HG03460 (cell line): ENCODE measurements around the gene AUTS2.

ENCODE experiments used
- ATAC-seq: cut with Tn5 transposase; IDR thresholded peaks from one replicate; pipeline ENCODE4 v1.9.1; 2021; ENCODE audit not compliant: unreplicated experiment

AUTS2 gene

DNA sequence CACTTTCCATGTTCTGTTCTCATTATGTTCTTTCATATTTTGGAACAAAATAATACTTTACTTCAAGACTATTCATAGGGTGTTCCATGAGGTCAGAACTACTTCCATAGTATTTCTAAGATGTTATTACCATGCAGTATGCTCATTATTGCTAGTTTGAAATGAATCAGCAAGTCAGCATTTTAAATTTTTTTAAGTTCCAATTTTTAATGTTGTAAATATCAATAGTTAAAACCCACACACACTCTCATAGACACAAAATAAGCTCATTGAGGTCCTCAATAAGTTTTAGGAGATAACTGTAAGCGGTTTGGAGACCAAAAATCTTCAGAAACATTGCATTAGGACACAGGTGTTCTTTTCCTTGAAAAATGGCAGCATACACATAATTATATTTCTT lies 550.7 kb downstream of the AUTS2 start:
- no peak for ATAC-seq

DNA sequence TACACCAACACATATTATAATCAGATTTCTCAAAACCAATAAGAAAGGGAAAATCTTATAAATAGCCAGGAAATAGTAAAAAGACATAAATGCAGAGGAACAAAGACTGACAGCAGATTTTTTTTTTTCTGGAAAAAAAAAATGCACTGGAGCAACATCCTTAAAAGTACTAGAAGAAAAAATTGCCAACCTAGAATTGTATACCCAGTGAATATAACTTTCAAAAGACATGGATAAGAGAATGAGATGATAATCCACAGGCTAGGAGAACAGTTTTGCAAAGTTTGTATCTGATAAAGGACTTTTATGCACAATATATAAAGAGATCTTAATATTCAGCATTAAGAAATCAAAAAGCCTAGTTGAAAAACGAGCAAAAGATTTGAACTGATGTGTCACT lies 554.0 kb downstream of the AUTS2 start:
- ATAC-seq = no peak

DNA sequence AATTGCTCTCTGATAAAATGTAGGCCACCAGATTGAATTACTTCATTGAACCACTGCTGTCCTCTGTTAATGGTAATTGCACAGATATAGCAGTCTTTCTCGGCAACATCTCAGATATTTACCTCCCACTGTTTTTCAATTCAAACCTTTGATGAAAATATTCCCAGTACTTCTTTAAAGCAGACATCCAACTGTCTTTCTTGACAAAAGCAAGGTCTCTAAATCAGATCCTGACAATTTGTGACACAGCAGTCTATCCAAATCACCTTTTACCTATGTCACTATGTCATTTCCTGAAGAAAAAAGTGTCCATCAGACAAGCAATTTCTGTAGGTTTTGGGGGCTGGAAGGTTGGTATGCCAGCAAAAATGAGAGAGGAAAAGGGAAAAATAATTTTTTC lies 555.7 kb downstream of the AUTS2 start:
- no peak for ATAC-seq

DNA sequence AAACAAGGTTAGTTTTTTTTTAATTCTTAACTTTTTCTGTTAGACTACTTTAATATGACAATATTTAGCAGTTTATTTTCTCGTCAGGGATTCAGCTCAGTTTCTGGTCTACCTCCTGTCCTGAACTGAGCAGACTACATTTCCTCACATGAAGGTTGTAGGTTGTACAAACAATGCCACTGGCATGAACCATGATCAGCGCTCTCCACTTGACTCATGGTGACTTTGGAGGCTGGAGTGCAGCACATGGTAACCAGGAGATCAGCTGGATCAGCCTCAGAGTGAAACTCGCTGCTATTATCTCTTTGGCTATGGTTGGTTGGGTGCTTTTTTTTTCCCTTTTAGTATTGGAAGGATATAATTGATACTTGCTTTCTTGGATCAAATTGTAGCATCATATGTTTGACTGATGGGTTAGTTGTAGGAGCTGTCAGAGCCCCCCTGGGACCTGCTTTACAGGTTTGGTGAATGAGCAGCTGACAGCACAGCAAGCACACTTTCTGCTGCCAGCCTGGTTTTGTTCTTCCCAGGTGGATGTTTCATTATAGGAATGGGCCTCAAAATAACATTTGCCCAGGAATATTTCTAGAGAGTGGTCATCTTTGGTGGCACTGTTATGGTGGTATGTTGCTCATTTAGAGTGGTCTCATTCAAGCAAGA lies 556.4 kb downstream of the AUTS2 start:
- no peak for ATAC-seq

DNA sequence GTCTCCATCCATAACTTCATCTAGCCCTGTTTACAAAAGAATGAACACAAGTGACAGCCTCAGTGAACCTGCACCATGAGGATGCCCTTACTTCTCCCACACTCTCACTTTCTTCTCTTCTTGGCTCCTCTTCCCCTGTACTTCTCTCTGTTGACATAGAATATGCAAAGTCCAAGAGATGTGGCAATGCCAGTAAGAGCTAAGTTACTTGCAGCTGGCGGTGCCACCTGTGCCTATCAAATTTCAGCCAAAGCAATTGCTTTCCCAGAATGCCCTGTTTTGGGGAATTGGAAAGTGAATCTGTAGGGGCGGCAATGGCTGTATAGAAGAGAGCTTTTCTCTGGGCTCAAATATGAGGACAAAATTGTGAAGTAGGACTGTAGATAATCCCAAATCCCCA lies 557.8 kb downstream of the AUTS2 start:
- ATAC-seq = no peak

DNA sequence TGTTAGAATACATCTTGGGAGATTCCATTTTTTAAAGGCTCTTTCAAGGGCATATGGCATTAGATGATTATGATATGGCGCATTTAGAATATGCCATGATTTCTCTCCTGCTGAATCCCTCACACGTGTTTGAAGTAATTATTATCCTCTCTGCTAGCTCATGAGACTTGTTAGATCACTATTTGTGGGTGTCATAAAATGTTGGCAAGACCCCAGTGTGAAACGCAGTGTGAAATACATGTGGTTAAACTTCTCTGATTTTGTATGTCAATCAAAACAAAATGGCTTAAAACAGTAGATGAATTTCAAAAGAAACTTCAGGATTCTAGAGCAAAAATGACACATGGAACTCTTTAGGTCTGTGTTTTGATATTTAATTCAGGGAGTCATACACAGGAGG lies 560.8 kb downstream of the AUTS2 start:
- ATAC-seq = no peak

DNA sequence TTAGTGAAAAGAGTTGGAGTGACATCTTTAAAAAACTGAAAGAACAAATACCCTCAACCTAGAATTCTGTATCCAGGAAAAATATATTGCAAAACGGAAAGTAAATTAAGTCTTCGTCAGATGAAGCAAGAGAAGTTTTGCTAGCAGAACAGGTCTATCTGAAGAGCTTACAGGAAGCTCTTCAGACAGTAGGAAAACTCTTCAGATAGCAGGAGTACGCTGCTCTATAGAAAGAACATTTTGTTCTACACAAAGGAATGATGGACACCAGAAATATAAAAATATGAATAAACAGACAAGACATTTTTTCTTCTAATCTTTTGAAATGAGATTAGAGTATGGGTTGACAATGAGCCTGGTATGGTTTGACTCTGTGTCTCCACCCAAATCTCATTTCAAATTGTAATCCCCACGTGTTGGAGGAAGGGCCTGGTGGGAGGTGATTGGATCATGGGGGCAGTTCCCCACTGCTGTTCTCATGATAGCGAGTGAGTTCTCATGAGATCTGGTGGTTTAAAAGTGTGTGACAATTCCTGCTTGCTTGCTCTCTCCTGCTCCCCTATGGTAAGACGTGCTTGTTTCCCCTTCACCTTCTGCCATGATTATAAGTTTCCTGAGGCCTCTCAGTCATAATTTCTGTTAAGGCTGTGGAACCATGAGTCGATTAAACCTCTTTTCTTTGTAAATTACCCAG lies 567.3 kb downstream of the AUTS2 start:
- no peak for ATAC-seq

DNA sequence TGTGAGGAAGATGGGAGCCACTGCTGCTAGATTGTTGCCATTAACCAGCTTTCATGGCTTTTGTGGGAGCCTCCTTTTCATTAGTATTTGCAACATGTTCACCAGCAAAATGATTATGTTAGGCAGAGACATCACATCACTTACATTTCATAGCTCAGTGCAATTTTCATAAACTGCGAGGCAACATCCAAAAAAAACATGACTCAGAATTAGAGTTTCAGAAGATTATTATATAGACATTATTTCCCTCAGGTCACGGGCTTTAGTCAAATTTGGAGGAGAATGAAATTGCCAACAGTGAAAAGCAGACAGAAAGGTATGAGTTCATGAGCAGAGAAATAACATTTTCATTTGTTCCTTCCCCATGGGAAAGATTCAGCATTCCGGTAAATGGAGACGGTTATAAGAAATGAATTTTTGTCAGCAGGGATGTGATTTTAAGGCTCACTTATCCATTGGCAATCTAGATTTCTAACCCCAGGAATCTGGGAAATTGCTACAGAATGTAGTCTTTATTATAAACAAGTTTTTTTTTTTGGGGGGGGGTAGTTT lies 573.2 kb downstream of the AUTS2 start:
- ATAC-seq = no peak

DNA sequence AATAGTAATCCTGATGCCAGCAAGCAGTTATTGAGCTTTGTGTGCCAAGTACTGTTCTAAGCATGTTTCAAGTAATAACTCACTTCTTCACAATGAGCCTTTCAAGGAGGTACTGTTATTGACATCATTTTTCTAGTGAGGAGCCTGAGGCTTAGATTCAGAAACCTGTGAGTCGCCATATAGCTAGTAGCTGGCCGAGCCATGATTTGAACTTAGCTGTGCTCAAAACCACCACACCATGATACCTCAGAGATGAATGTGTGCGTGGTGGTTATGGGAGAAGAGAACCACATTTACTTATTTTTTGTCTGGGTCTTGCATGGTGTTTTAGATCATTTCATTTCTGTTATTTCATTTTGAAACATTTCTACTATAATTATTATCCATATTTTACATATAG lies 578.9 kb downstream of the AUTS2 start:
- ATAC-seq = no peak

DNA sequence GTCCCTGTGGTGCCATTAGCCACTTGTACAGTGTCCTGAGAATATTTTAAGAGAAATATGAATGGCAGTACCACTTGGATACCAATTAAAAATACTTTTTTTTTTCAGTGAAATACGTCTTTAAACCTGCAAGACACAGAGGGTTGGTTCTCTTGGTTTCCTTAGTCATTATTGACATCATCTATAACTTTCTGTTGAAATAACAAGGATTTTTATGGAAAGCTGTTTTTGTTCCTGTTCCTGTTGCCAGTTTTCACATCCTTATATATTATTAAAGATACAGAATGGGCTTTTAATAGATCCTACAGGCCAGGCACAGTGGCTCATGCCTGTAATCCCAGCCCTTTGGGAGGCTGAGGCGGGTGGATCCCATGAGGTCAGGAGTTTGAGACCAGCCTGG lies 579.9 kb downstream of the AUTS2 start:
- ATAC-seq = no peak

DNA sequence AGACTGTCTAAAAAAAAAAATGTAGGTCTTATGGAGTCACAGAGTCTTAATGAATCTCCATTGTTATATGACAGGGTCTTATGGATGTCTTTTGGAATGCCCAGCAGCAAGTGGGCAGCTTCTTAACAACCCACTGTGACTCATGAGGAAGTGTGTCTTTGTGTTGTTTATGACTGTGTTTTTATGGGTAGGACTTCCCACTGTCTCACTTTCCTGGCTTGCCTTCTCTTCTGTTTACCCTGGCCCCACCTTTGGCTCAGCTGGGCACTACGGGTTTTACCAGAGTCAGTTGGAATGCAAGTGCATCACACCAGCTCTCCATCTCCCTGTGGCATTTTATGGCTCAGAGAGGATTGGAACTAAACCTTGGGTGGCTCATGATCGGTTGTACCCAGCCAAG lies 580.5 kb downstream of the AUTS2 start:
- no peak for ATAC-seq

DNA sequence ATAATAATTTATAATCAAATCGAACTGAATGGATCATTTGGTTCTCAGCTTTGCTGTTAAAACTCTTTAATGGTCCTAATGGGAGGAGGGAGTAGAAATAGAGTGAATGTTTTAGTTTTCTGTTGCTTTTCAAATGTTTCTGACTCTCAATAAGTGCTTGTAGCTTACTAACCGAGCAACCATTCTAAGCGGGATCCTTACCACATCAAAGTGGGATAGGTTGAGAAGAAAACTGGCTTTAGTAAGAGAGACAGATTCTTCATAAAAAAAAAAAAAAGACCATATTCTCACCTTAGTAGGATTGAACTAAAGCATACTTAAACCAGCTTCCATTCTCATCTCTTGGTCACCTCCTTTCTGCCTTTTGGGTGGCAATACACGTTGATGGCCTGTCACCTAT lies 584.2 kb downstream of the AUTS2 start:
- ATAC-seq = no peak

DNA sequence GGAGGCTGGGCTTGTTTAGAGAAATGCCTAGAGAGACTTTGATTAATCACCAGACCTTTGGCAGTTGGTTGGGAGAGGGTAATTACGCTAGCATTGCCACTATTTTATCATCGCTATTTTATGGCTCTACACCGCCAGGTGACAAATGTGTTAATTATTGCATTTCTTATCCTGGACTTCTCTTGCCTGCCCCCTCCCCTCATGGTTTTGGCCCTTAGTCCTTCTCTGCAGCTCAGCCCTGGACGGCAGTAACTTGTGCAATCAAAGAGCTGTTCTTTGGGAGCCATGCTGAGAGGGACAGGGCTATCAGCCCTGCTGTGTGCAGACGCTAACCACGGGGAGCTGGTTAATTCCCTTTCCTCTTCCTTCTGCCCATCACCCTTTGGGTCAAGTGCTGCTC lies 585.0 kb downstream of the AUTS2 start:
- ATAC-seq = no peak

DNA sequence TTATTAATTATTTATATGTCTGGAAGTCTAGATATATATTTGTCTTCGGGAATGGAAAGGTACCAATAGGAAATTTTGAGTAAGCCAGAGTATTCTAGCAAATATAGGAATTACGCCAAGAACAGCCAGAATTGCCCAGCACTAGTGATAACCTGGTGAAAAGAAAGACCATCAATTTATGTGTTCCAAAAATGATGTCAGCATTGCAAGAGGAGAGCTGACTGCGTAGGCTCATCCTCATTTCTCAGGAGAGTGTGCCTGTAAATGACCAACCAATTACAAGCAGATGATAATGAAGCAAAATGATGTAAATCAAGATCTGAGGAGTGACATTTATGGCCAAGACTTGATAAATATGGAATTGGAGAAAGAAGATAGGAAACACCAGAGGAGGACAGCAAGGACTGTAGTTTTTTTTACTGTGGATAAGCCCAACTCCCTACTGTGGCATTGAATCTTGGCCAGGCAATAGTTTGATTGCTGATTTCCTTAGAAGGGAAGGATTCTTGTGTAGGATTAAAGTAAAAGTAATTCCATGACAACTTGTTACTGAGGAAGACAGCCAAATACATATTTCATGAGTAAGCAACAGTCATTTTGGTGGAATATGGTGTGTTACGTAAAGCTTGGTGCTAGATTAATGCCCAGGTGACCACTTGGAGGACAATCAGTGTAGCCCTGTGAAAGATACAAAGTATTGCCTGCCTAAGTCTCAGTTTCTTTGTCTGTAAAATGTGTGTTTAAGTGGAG lies 590.8 kb downstream of the AUTS2 start:
- ATAC-seq = no peak

DNA sequence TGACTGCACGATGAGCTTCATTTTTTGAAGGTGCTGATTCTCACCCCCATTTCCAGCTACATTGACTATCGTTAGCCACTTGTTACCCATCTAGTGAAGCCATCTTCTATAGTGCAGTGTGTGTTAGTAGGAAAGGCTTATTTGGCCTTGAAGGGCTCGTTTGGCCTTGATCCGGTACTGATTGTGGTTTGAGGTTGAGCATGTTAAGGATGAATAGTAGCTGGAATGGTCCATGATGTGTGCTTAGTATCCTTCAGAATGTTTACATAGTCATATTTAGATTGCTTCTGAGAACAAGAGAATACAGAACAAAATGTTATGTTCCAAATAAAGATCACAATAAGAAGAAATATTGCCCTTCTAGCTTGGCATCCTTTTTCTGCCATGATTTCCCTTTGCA lies 591.5 kb downstream of the AUTS2 start:
- no peak for ATAC-seq

DNA sequence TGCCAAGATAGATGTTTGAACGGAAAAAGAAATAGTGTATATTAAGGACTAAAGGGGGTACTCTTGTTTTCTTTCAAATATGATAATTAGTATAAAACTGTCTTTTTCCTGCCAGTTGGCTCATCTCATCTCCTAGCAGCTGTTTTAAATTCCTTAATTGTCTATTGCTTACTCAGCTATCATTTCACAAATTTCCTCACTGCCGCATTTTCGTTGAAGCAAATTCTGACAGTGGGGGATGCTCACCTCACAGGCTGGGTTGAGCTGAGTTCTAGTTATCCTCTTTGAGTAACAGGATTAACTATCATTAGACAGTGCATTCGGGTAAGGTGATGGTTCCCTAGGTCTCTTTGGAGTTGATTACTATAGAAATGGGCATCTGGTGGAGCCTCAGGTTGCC lies 592.0 kb downstream of the AUTS2 start:
- ATAC-seq = no peak

DNA sequence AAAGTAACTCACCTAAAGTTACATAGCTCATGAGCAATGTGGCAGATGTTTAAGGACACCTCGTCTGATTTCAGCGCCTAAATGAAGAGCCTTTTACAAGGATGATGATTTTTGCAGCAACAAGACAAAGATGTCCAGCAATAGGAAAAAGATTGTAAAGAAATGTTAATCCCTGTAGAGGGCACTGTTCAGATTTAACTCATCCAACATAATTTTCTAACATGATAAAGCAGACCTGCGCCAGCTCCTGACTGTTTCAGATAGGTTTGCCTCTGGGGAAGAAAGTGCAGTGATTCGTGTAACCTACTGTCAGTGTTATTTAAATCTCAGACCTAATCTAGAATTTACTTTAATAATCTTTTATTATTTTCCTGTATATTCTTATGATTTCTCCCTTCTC lies 595.2 kb downstream of the AUTS2 start:
- ATAC-seq = no peak

DNA sequence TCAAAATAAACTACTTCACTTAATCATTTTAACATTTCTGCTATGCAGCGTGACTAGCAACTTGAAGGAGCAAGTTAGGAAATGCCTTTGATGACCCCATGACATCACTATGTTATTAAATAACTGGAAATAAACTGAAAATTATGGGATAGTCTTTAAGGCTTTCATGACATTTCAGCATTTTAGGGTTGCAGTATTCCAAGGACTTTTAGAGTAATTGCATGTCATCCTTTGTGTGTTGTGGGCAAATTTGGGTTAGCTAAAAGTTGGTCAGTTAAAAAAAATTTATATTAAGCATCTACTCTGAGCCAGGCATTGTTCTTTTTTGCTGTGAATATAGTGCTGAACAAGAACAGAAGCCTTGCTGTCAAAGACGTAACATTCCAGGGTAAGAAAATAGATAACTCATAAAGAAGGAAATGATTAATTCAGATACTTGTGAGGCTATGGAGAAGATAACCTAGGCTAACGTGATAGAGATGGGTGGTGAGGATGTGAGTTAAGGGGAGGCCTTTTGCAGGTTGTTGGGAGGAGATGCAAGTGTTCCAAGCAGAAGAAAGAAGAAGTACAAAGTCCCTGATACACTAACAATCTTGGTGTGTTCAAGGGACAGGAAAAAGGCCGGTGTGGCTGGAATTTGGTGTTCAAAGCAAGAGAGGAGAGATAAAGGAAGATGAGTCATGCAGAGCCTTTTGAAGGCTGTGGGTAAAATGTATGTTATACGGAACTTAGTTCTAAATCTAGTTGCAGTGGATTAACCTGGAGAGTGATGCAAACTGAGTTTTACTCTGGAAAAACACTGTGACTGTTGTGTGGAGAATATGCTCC lies 610.2 kb downstream of the AUTS2 start:
- ATAC-seq = no peak

DNA sequence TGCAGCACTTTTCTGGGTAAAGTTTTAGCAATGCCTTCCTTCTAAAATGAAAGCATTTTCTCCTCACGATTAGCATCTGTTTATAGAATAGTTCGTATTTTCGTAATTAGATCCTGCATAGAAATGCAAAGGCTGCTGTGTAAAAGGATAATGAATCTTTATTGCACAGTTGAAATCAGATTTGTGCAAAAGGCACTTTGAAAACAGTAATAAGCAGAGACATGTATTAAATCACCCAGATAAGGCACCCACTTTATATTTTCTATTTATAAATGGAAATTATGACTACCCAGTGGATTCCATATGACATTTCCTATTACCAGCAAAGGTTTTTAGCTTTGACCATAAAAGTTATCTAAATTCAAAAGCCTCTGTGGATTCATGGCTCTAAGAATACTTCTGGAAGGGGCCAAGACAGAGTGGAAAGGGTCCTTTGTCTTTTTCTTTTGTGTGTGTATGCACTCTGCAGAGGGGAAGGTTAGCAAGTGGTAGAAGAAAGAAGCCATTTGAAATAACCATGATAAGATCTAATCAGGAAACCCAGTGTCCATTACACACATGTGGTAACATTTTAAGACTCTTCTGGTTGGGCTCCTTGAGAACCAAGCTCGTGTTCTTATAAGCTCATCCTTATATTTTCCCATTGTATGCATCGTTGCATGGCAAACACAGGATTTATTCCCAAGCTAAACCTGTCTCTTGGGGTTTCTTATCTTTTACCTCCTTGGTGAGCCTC lies 612.1 kb downstream of the AUTS2 start:
- no peak for ATAC-seq

DNA sequence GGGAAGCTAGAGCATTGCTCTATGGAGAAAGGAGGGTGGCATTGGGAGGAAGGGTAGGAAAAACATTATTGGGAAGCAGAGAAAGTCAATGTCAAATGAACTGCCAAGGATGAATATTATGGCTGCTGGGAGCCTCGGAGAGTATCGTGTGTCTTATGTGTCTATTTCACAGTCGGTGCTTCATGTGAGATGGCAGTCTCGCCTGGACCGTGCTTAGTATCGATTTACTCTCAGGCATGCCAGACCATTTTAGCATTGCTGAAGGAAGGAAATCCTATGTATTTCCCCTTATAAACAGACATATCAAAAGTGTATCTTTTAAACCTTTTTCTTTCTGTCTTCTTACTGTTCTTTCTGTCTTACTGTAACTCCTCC lies 612.6 kb downstream of the AUTS2 start:
- ATAC-seq = no peak

DNA sequence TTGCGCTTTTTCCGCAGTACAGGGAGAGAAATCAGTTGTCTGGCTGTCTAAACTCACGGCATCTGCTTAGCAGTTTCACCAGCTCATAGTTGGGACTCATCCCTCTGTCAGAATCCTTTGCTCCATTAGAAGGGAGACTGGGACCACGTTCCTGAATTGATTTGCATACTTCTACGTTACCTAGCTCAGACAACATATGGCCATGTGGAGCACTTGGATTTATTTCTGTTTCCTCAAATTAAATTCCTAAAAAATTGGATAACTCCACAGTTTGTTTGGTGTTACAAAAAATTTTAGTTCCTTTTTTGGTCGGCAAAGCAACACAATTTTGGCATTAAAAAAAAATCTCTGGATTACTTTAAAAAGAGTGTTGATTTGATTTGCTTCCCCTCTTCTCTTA lies 614.0 kb downstream of the AUTS2 start:
- no peak for ATAC-seq
